Loucy (cell line): ENCODE measurements around the gene CDC34.

Experiments
- CTCF ChIP-seq: fragments of 200-600 bp; sonication (generic); conservative IDR thresholded peaks from 2 replicates; pipeline ENCODE4 v1.5.1; 2014; ENCODE audit warnings: mild to moderate bottlenecking, antibody characterized with exemption, low read length
- EZH2phosphoT487 ChIP-seq: fragments of 200-600 bp; IDR thresholded peaks from 2 replicates; pipeline ENCODE4 v1.6.1; 2018; ENCODE audit warnings: antibody characterized with exemption, mild to moderate bottlenecking, moderate library complexity, borderline replicate concordance

DNA sequence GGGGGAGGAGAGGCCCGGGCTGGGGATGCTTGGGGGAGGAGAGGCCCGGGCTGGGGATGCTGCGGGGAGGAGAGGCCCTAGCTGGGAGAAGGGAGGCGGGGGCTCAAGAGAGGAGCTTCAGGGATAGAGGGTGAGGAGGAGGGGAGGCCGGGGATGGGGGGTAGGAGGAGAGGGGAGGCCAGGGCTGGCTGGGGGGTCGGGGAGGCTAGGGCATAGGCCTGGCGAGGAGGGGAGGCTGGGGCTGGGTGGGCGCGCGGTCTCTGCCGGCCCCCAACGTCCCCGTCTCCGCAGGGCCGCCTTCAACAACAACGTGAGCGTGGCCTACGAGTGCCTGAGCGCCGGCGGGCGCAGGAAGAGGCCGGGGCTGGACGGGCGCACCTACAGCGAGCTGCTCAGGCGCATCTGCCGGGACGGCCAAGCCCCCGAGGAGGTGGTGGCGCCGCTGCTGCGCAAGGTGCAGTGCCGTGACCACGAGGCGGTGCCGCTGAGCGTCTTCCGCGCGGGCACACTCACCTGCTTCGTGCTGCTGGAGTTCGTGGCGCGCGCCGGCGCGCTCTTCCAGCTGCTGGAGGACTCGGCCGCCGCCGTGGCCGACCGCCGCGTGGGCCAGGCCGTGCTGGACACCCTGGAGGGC is 12.8 kb upstream of the CDC34 start:
- no peak for TF ChIP-seq EZH2phosphoT487
- no peak for TF ChIP-seq CTCF
